HepG2 (cell line): ENCODE data around the gene CNNM3. TPM values are rescaled to one million over a fixed set of nuclear protein-coding genes. Genes with fewer than 3 reads are reported as not detected.

Experiments used
- ASH2L ChIP-seq: fragments of 300-600, 200-600 bp; sonication (generic); IDR thresholded peaks from 2 replicates; pipeline ENCODE4 v1.7.0; 2017; ENCODE audit warnings: low read depth, mild to moderate bottlenecking, moderate library complexity, mixed read lengths, low read length; ENCODE audit not compliant: insufficient read length
- HIVEP1 ChIP-seq: sonication (generic); formaldehyde crosslinking; IDR thresholded peaks from 2 replicates; pipeline ENCODE4 v1.4.0; 2020; ENCODE audit warnings: mild to moderate bottlenecking, missing genetic modification reagents
- HMGA1 ChIP-seq: sonication (generic); formaldehyde crosslinking; conservative IDR thresholded peaks from 2 replicates; pipeline ENCODE4 v1.4.0; 2020; ENCODE audit warnings: missing genetic modification reagents
- KMT2A ChIP-seq: sonication (generic); formaldehyde crosslinking; IDR thresholded peaks from 2 replicates; pipeline ENCODE4 v1.4.0; 2020; ENCODE audit warnings: missing genetic modification reagents
- NONO ChIP-seq, 2 experiments: fragments of 450-650 bp in 1 of 2; sonication (generic) in 1 of 2; formaldehyde crosslinking in 1 of 2; IDR thresholded peaks in 1 of 2; conservative IDR thresholded peaks in 1 of 2; 2 replicates each; pipeline versions ENCODE4 v1.6.1 to v1.8.0; 2017 to 2022; ENCODE audit warnings: mild to moderate bottlenecking in 1 of 2, missing genetic modification reagents in 1 of 2, moderate library complexity in 1 of 2
- REPIN1 ChIP-seq: sonication (generic); formaldehyde crosslinking; IDR thresholded peaks from 2 replicates; pipeline ENCODE4 v1.8.0; 2022; ENCODE audit warnings: missing genetic modification reagents, low read depth, mild to moderate bottlenecking, borderline replicate concordance
- RXRB ChIP-seq: IDR thresholded peaks from 2 replicates; pipeline ENCODE4 v1.6.1; 2016; ENCODE audit warnings: borderline replicate concordance, missing genetic modification reagents, missing compliant biosample characterization
- SOX13 ChIP-seq, 3 experiments: fragments of 450-650 bp in 1 of 3; sonication (generic) in 1 of 3; formaldehyde crosslinking in 1 of 3; IDR thresholded peaks in 2 of 3; conservative IDR thresholded peaks in 1 of 3; 2 replicates each; pipeline versions ENCODE4 v1.5.0 to v1.6.1; 2016 to 2020; ENCODE audit warnings: antibody characterized with exemption in 1 of 3, mild to moderate bottlenecking in 1 of 3, missing compliant biosample characterization in 1 of 3, missing genetic modification reagents in 1 of 3, moderate library complexity in 1 of 3
- SOX6 ChIP-seq, 2 experiments: fragments of 450-650 bp in 1 of 2; sonication (generic) in 1 of 2; formaldehyde crosslinking in 1 of 2; IDR thresholded peaks; 2 replicates each; pipeline versions ENCODE4 v1.4.0 to v1.6.1; 2017 to 2020; ENCODE audit warnings: antibody characterized with exemption in 1 of 2, mild to moderate bottlenecking in 1 of 2, missing genetic modification reagents in 1 of 2
- XRCC5 ChIP-seq: fragments of 200-400 bp; formaldehyde crosslinking; optimal IDR thresholded peaks from 2 replicates; pipeline ENCODE3; 2017; ENCODE audit warnings: mild to moderate bottlenecking, low read length
- ZNF136 ChIP-seq: sonication (generic); formaldehyde crosslinking; IDR thresholded peaks from 2 replicates; pipeline ENCODE4 v1.8.1; 2022; ENCODE audit warnings: low read depth, mild to moderate bottlenecking, moderate library complexity, missing genetic modification reagents
- ZNF180 ChIP-seq: sonication (generic); formaldehyde crosslinking; IDR thresholded peaks from 2 replicates; pipeline ENCODE4 v1.4.0; 2020; ENCODE audit warnings: low read depth, missing genetic modification reagents, borderline replicate concordance
- ZNF205 ChIP-seq: IDR thresholded peaks from 2 replicates; pipeline ENCODE4 v1.6.1; 2018; ENCODE audit warnings: missing biosample characterization, missing genetic modification reagents
- ZNF782 ChIP-seq: sonication (generic); formaldehyde crosslinking; IDR thresholded peaks from 2 replicates; pipeline ENCODE4 v1.4.0; 2020; ENCODE audit warnings: missing genetic modification reagents, mild to moderate bottlenecking, borderline replicate concordance
- polyA plus RNA-seq, 8 experiments: library from polyadenylated mRNA; depleted of rRNA in 3 of 8; stranded (reverse) in 7 of 8; unstranded in 1 of 8; fragments of >200 nt; fragmentation: Illumina TruSeq in 4 of 8; extraction: Trizol in 4 of 8; gene quantifications; 2 replicates each; pipeline versions ENCODE4 v1.2.1 to v1.2.3, GENCODE V29; 2011 to 2016; ENCODE audit warnings: low read depth in 4 of 8, missing spikeins in 1 of 8, mixed read lengths in 1 of 8; ENCODE audit not compliant: insufficient read depth in 1 of 8
- total RNA-seq, 5 experiments: library from RNA; depleted of rRNA; stranded (reverse); fragments of >200 nt; fragmentation: Illumina TruSeq; extraction: Trizol; gene quantifications; 2 replicates each; pipeline ENCODE4 v1.2.3, GENCODE V29; 2016; ENCODE audit warnings: low read depth in 1 of 5
- TF ChIP-seq, protein P1 (sequence below): sonication (generic); formaldehyde crosslinking; IDR thresholded peaks from 2 replicates; pipeline ENCODE4 v1.4.0; 2020; ENCODE audit warnings: mild to moderate bottlenecking, missing genetic modification reagents
- TF ChIP-seq, protein P2 (sequence below): IDR thresholded peaks from 2 replicates; pipeline ENCODE4 v1.6.1; 2016

CNNM3 gene
- total and polyA plus RNA-seq, 2 of the 13 experiments (the other 11 are each of a cell fraction or from before 2014, with no cell fraction given) = 21.2 to 27.9 TPM

DNA sequence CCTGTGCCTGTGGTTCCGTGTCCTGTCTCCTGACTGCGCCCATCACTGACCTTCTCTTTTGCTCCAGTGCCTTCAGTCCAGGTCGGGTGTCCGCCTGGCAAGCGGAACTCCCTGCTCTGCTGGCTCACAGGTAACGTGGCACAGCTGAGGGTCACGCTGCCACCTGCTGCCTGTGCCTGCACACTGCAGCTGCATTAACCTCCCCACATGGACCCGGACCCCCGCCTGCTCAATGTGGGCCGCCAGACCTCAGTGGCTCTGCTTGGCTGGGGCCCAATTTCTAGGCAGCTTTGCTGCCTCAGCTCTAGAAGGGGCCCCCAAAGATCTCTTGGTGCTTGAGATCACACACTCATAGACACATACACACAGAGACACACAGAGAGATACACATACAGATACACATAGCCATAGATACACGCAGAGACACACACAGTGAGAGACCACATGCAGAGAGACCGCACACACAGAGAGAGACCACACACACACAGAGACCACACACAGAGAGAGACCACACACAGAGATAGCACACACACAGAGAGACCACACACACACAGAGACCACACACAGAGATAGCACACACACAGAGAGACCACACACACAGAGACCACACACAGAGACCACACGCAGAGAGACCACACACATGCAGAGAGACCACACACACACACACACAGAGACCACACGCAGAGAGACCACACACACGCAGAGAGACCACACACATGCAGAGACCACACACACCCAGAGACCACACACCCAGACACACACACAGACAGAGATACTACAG lies 14.9 kb upstream of the CNNM3 start (continued):
- TF ChIP-seq SOX13 (IDR thresholded peaks at IDR 0.05) (no peak), SOX13 (CRISPR knock-in tag; conservative IDR thresholded peaks at IDR 0.05 in 1 of 2, IDR thresholded peaks at IDR 0.05 in 1 of 2) (peak in 1 of 2 experiments; percentile 6; a peak in 1 of 4 replicates), ZNF782 (CRISPR knock-in tag) (0 out of 2 replicates have a peak, but pooled peaks have one; percentile 59), HIVEP1 (CRISPR knock-in tag) (0 out of 2 replicates have a peak, but pooled peaks have one; percentile 15), ZNF180 (CRISPR knock-in tag) (no peak), ZNF136 (CRISPR knock-in tag) (no peak), NONO (IDR thresholded peaks at IDR 0.05) (no peak), NONO (CRISPR knock-in tag; conservative IDR thresholded peaks at IDR 0.05) (peak; percentile 82), HMGA1 (no peak), XRCC5 (peak; percentile 87), RXRB (peak; percentile 43; the same call in 1 of the 2 replicates), ASH2L (peak; percentile 41), ZNF205 (0 out of 2 replicates have a peak, but pooled peaks have one; percentile 33), KMT2A (CRISPR knock-in tag) (0 out of 2 replicates have a peak, but pooled peaks have one; percentile 24), SOX6 (IDR thresholded peaks at IDR 0.05) (no peak), SOX6 (CRISPR knock-in tag; IDR thresholded peaks at IDR 0.05) (peak; percentile 29; the same call in 1 of the 2 replicates), REPIN1 (CRISPR knock-in tag) (peak; percentile 69; the same call in 1 of the 2 replicates)
- TF ChIP-seq, protein P1, sequence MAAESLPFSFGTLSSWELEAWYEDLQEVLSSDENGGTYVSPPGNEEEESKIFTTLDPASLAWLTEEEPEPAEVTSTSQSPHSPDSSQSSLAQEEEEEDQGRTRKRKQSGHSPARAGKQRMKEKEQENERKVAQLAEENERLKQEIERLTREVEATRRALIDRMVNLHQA (CRISPR knock-in tag) = no peak
- TF ChIP-seq, protein P2, sequence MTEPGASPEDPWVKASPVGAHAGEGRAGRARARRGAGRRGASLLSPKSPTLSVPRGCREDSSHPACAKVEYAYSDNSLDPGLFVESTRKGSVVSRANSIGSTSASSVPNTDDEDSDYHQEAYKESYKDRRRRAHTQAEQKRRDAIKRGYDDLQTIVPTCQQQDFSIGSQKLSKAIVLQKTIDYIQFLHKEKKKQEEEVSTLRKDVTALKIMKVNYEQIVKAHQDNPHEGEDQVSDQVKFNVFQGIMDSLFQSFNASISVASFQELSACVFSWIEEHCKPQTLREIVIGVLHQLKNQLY (CRISPR knock-in tag) = no peak
- TF ChIP-seq, all 625 proteins: peak for 98
